ENCODE measurements around the gene ADD3. TPM values are rescaled to one million over a fixed set of nuclear protein-coding genes. Genes with fewer than 3 reads are reported as not detected.

Gene ADD3
- total and polyA plus RNA-seq, 10 of the 15 experiments (the other 5 are each of a cell fraction or from before 2014, with no cell fraction given) = 27.3 to 129 (median 67.8) TPM

DNA sequence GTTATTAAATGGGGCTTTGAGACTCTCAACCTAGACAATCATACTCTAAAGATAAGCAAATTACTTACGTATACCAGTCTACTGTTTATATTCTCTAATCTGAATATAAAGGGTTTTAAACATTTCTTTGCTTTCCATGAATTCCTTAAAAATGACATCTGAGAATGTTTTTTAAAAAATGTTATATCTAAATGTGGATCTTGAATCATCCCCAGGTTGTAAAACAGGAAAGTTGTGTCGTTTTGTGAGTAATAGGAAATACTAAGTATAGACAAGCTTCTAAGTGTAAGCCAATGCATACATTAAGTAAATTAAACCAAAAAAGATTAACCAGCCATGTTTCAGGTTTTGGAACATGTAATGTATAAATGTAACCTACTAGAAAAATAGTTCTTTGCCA is 26.8 kb downstream of the ADD3 start:
- ChIA-PET CTCF (interaction anchor here (0.7 to 6.8 kb wide), 28 partner anchors 10 to 153 kb away, joined by 3 to 77 read pairs (median 6); no protein-coding TSS in a partner anchor), RAD21 (ENCODE audit: unreplicated experiment) (interaction anchor here (0.7 to 4.9 kb wide), 16 partner anchors 12 to 150 kb away, joined by 3 to 31 read pairs (median 4); no protein-coding TSS in a partner anchor), POLR2A (interaction anchor here (0.8 to 2.2 kb wide), 2 partner anchors 10 to 26 kb away, joined by 3 to 4 read pairs; no protein-coding TSS in a partner anchor), SMC1A (ENCODE audit: uncharacterized antibody, unreplicated experiment) (interaction anchor here (0.8 to 4.0 kb wide), 17 partner anchors 10 to 150 kb away, joined by 3 to 22 read pairs (median 6); partner anchors contain the start of gene ADD3)
- no TSS peak for BruUV-seq (replicated peaks)
- FAIRE-seq (no peak), ATAC-seq (no peak), DNase-seq (ENCODE audit: low read depth, low spot score) (no peak)
- Histone ChIP-seq H3K9ac (ENCODE audit: control insufficient read depth, insufficient read depth, low read length) (no peak overlapping the region), H2AFZ (ENCODE audit: control insufficient read depth, low read depth, low read length) (no peak overlapping the region), H3K4me2 (ENCODE audit: control insufficient read depth, insufficient read depth) (no peak overlapping the region), H3K36me3 (ENCODE audit: control insufficient read depth in 2 of 2, insufficient read depth in 2 of 2, low read length in 1 of 2) (no peaks in the 10 kb centered on the region; a peak in 1 of 4 replicates), H3K79me2 (ENCODE audit: control insufficient read depth, insufficient read depth, low read length) (peaks cover 10% of the 10 kb centered on the region), H3K4me3 (no peak overlapping the region), H3K9me3 (replicated peaks; ENCODE audit: control insufficient read depth, insufficient read depth, low read length) (no peaks in the 10 kb centered on the region), H3K27me3 (replicated peaks in 1 of 2; ENCODE audit: control insufficient read depth in 2 of 2, insufficient read depth in 2 of 2, low read length in 1 of 2) (no peaks in the 10 kb centered on the region), H3K4me1 (ENCODE audit: control insufficient read depth, insufficient read depth, low read length) (peaks cover 16% of the 10 kb centered on the region), H4K20me1 (ENCODE audit: control insufficient read depth, insufficient read depth) (no peaks in the 10 kb centered on the region), H3K27ac (ENCODE audit: control insufficient read depth, insufficient read depth) (no peak overlapping the region)
- intact Hi-C loops (cut with micrococcal nuclease; ENCODE audit: unreplicated experiment) = no loop called here
- TF ChIP-seq SREBF2 (IDR thresholded peaks at IDR 0.05; ENCODE audit: low read length) (no peak), EZH2 (IDR thresholded peaks at IDR 0.05; ENCODE audit: borderline replicate concordance, control insufficient read depth, low read depth, low read length) (no peak), RCOR1 (conservative IDR thresholded peaks at IDR 0.05; ENCODE audit: low read depth, low read length) (no peak), CHD2 (IDR thresholded peaks at IDR 0.05; ENCODE audit: borderline replicate concordance, low read depth, low read length) (no peak), NFXL1 (IDR thresholded peaks at IDR 0.05; ENCODE audit: borderline replicate concordance) (no peak), SIN3A (IDR thresholded peaks at IDR 0.05; ENCODE audit: low read depth, low read length) (no peak), ZBED1 (IDR thresholded peaks at IDR 0.05; ENCODE audit: borderline replicate concordance) (no peak), SMAD1 (IDR thresholded peaks at IDR 0.05; ENCODE audit: low read depth, partially characterized antibody) (no peak), TBL1XR1 (IDR thresholded peaks at IDR 0.05; ENCODE audit: low read depth, low read length) (no peak), RELB (IDR thresholded peaks at IDR 0.05; ENCODE audit: low read depth) (no peak), BCL11A (IDR thresholded peaks at IDR 0.05; ENCODE audit: low read depth, low read length) (no peak), EGR1 (IDR thresholded peaks at IDR 0.05; ENCODE audit: borderline replicate concordance in 1 of 2, low read depth in 2 of 2, low read length in 2 of 2) (no peak), POU2F2 (IDR thresholded peaks at IDR 0.05; ENCODE audit: borderline replicate concordance, low read depth, low read length) (no peak), TAF1 (IDR thresholded peaks at IDR 0.05; ENCODE audit: borderline replicate concordance, low read depth, low read length) (no peak), POLR2AphosphoS2 (IDR thresholded peaks at IDR 0.05; ENCODE audit: low read depth, low read length) (no peak), ZNF207 (IDR thresholded peaks at IDR 0.05; ENCODE audit: borderline replicate concordance) (no peak)
- TF ChIP-seq, protein P1, sequence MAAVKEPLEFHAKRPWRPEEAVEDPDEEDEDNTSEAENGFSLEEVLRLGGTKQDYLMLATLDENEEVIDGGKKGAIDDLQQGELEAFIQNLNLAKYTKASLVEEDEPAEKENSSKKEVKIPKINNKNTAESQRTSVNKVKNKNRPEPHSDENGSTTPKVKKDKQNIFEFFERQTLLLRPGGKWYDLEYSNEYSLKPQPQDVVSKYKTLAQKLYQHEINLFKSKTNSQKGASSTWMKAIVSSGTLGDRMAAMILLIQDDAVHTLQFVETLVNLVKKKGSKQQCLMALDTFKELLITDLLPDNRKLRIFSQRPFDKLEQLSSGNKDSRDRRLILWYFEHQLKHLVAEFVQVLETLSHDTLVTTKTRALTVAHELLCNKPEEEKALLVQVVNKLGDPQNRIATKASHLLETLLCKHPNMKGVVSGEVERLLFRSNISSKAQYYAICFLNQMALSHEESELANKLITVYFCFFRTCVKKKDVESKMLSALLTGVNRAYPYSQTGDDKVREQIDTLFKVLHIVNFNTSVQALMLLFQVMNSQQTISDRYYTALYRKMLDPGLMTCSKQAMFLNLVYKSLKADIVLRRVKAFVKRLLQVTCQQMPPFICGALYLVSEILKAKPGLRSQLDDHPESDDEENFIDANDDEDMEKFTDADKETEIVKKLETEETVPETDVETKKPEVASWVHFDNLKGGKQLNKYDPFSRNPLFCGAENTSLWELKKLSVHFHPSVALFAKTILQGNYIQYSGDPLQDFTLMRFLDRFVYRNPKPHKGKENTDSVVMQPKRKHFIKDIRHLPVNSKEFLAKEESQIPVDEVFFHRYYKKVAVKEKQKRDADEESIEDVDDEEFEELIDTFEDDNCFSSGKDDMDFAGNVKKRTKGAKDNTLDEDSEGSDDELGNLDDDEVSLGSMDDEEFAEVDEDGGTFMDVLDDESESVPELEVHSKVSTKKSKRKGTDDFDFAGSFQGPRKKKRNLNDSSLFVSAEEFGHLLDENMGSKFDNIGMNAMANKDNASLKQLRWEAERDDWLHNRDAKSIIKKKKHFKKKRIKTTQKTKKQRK (IDR thresholded peaks at IDR 0.05; ENCODE audit: low read depth, low read length) = no peak
- TF ChIP-seq, protein P2, sequence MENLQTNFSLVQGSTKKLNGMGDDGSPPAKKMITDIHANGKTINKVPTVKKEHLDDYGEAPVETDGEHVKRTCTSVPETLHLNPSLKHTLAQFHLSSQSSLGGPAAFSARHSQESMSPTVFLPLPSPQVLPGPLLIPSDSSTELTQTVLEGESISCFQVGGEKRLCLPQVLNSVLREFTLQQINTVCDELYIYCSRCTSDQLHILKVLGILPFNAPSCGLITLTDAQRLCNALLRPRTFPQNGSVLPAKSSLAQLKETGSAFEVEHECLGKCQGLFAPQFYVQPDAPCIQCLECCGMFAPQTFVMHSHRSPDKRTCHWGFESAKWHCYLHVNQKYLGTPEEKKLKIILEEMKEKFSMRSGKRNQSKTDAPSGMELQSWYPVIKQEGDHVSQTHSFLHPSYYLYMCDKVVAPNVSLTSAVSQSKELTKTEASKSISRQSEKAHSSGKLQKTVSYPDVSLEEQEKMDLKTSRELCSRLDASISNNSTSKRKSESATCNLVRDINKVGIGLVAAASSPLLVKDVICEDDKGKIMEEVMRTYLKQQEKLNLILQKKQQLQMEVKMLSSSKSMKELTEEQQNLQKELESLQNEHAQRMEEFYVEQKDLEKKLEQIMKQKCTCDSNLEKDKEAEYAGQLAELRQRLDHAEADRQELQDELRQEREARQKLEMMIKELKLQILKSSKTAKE (IDR thresholded peaks at IDR 0.05; ENCODE audit: low read depth, poor library complexity, severe bottlenecking) = no peak
- in situ Hi-C loops (cut with MboI) = no loop called here
- WGBS (ENCODE audit: insufficient coverage, insufficient replicate concordance, low lambda C conversion rate, missing lambda C conversion rate) = 51% methylated on average over 2 of the region's 2 CpGs

All from GM12878 (cell line).